A549 treated with ZK216348 at 1 μM for 4 hours (cell line): Measurements from ENCODE around the gene SMC3. TPM values are rescaled to one million over a fixed set of nuclear protein-coding genes. Genes with fewer than 3 reads are reported as not detected.

Source experiments
- total RNA-seq: library from RNA; stranded (reverse); fragments of 200-300 nt; extraction: Qiagen RNA extraction; gene quantifications from 5 replicates; pipeline ENCODE4 v1.2.3, GENCODE V29; 2022; ENCODE audit warnings: low read depth

The SMC3 gene
- total RNA-seq: 41.2 to 75.6 TPM (median 45.7 TPM) in 5 replicates

GRCh38 chr10:110567201-110568054 lies at the start of gene SMC3:
SMC3 (plus strand) TSS chr10:110567695; CDS start chr10:110567817, 122 bp downstream.

DNA sequence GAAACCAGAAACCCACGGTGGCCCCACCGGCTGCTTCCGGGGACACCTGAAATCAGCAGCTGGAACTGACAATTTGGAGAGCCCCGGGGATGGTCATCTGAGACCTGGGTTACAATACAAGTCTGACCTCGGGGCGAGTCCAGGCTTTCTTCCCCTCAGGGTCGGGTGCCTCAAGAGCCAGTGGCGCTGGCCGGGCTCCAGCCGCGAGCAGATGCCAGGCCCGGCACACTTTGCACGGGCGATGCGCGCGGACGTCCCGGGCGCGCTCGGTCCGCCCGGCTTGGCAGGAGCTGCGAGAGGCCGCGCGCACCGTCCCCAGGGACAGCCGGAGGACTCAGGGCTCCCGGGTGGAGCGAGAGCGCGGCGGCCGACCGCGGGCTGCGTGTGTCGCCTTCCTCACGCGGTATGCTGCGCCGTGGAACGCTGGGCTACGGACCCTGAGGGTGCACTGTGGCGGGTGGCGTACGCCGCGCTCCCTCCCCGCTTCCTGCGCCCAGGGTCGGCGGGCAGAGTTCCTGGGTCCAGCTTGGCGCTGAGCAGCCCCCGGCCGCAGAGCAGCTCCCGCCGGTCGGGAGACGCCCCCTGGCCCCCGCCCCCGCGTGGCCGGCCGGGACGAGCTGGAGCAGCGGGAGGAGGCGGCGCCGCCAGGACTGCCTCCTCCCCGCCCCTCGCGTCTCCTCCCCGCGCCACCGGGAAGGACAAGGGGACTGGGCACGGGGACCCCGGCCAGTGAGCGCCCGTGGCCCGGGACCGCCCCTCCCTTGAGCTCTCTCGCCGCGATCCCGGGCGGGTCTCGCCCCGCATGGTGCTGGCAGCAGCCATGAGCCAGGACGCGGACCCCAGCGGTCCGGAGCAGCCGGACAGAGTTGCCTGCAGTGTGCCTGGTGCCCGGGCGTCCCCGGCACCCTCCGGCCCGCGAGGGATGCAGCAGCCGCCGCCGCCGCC lies 76.4 kb downstream of the SMC3 start, which contains the start of gene RBM20:
Gene RBM20, plus strand, starts transcription at position 684 of the 945 bp plus-strand sequence. Its CDS starts 119 bp downstream, at position 803.

Other genes starting within 250 kb of the SMC3 start
- gene DUSP5, start 69.8 kb upstream of the SMC3 start, total RNA-seq: 84.0 to 163 TPM (median 125 TPM) in 5 replicates
- gene RBM20, start 76.6 kb downstream of the SMC3 start, total RNA-seq: 1.6 to 2.7 TPM (median 2.4 TPM) in 5 replicates